CD4-positive, alpha-beta memory T cell (primary cell): ENCODE results near the gene NDC1. TPM values are rescaled to one million over a fixed set of nuclear protein-coding genes. Genes with fewer than 3 reads are reported as not detected.
"Not testable (repeated sequence)": the region's sequence is repeated elsewhere in the genome, so short reads cannot be mapped to it uniquely, and the experiment has no call there.

Experiments used
- CTCF ChIA-PET: fragments of 350-600 bp; sonication (Branson Sonifier 250); formaldehyde crosslinking; loops from one replicate; lab custom pipeline; 2021; ENCODE audit warnings: inconsistent platforms; ENCODE audit not compliant: partially characterized antibody; lab: Charles Lee
- POLR2A ChIA-PET: fragments of 350-600 bp; sonication (Branson Sonifier 250); formaldehyde crosslinking; loops from one replicate; lab custom pipeline; 2021; ENCODE audit not compliant: partially characterized antibody; lab: Charles Lee
- DNase-seq, 5 donors: peaks; one replicate each; pipeline versions ENCODE4 v3.0.0 to v3.0.0-alpha.2; 2020 to 2022; ENCODE audit warnings: mixed read lengths in 1 of 5
- H3K27ac ChIP-seq: one replicate; pipeline ENCODE4 v1.7.0; 2013; ENCODE audit warnings: low read depth, low read length
- H3K27me3 ChIP-seq: 2 replicates; pipeline ENCODE4 v1.7.0; 2013; ENCODE audit warnings: mild to moderate bottlenecking, low read length, moderate library complexity; ENCODE audit not compliant: insufficient read depth
- H3K36me3 ChIP-seq: 2 replicates; pipeline ENCODE4 v1.7.0; 2013; ENCODE audit warnings: mild to moderate bottlenecking, low read length, moderate library complexity; ENCODE audit not compliant: insufficient read depth
- H3K4me1 ChIP-seq: 2 replicates; pipeline ENCODE4 v1.7.0; 2013; ENCODE audit warnings: mild to moderate bottlenecking, low read length, moderate library complexity; ENCODE audit not compliant: insufficient read depth
- H3K4me3 ChIP-seq, 2 donors: one replicate each; pipeline ENCODE4 v1.7.0; 2013; ENCODE audit warnings: low read length in 2 of 2, mild to moderate bottlenecking in 1 of 2
- H3K9me3 ChIP-seq, 2 donors: one replicate each; pipeline ENCODE4 v1.7.0; 2013; ENCODE audit warnings: low read length in 2 of 2, control low read depth in 1 of 2; ENCODE audit not compliant: control insufficient read depth in 1 of 2
- H3K27ac Mint-ChIP-seq, 7 donors: one replicate each; pipeline ENCODE4 v1.8.0; 2020 to 2021; ENCODE audit warnings: mixed read lengths in 7 of 7, mild to moderate bottlenecking in 6 of 7, inconsistent platforms in 3 of 7, moderate library complexity in 3 of 7
- H3K27me3 Mint-ChIP-seq, 2 donors: one replicate each; pipeline ENCODE4 v1.8.0; 2020 to 2021; ENCODE audit warnings: mixed read lengths in 2 of 2
- H3K36me3 Mint-ChIP-seq, 2 donors: one replicate each; pipeline ENCODE4 v1.8.0; 2020 to 2021; ENCODE audit warnings: mixed read lengths in 2 of 2, inconsistent platforms in 1 of 2, mild to moderate bottlenecking in 1 of 2
- H3K4me1 Mint-ChIP-seq, 4 donors: one replicate each; pipeline ENCODE4 v1.8.0; 2020 to 2021; ENCODE audit warnings: mixed read lengths in 4 of 4, mild to moderate bottlenecking in 1 of 4
- H3K4me3 Mint-ChIP-seq, 8 donors: one replicate each; pipeline ENCODE4 v1.8.0; 2020 to 2021; ENCODE audit warnings: mixed read lengths in 8 of 8, mild to moderate bottlenecking in 7 of 8, moderate library complexity in 6 of 8, inconsistent platforms in 3 of 8
- H3K9me3 Mint-ChIP-seq, 8 donors: one replicate each; pipeline ENCODE4 v1.8.0; 2020 to 2021; ENCODE audit warnings: mixed read lengths in 8 of 8, mild to moderate bottlenecking in 5 of 8, inconsistent platforms in 3 of 8, moderate library complexity in 1 of 8
- intact Hi-C: fragments of 100-400 bp; cut with micrococcal nuclease; formaldehyde crosslinking; loops from one replicate; pipeline ENCODE4 v1.15.1; 2023
- polyA plus RNA-seq, 2 donors: library from polyadenylated mRNA; unstranded; fragments of 300-500 nt; fragmentation: Illumina TruSeq; gene quantifications; one replicate each; pipeline ENCODE4 v1.2.3, GENCODE V29; 2021
- total RNA-seq, 2 experiments: library from RNA; stranded (reverse); gene quantifications; one replicate each; pipeline ENCODE4 v1.2.3, GENCODE V29; 2021

Gene NDC1
- total RNA-seq (10 to 100 TPM; 10.9 to 11.0 TPM), polyA plus RNA-seq (1 to 10 TPM; 4.4 to 7.8 TPM)

- peak within 1 kb of the TSS; percentile 97 to 99 (median 98) for H3K27ac Mint-ChIP-seq
- Histone ChIP-seq H3K27ac (peak within 1 kb of the TSS; percentile 95), H3K4me1 (peaks cover 5% of the 10 kb centered on the region), H3K27me3 (no peaks in the 10 kb centered on the region), H3K4me3 (peak within 1 kb of the TSS; percentile 83 to 87), H3K36me3 (no peaks in the 10 kb centered on the region), H3K9me3 (peaks cover 0 to 3% of the 10 kb centered on the region in 2 donors)
- ChIA-PET POLR2A (interaction anchor here (1.0 to 2.1 kb wide), 9 partner anchors 10 to 568 kb away, joined by 3 to 18 read pairs (median 3); partner anchors contain the start of genes IFT25, LRRC42, SSBP3 and TCEANC2), CTCF (interaction anchor here (0.9 to 1.3 kb wide), 3 partner anchors 12 to 108 kb away, joined by 3 to 5 read pairs (median 3); partner anchors contain the start of genes IFT25 and LRRC42)
- intact Hi-C loops: loop anchor here (1.0 to 10.0 kb wide), 7 partner anchors 51 to 926 kb away; partner anchors contain the start of genes LRRC42, MAGOH, PARS2 and SSBP3
- peaks cover 15 to 38% (median 24%) of the 10 kb centered on the region in 4 donors for H3K4me1 Mint-ChIP-seq
- H3K9me3 Mint-ChIP-seq: peaks cover 0 to 10% (median 8%) of the 10 kb centered on the region in 8 donors
- peaks cover 0 to 14% of the 10 kb centered on the region in 2 donors for H3K36me3 Mint-ChIP-seq
- DNase-seq: peak; percentile 92 to 96 (median 93)
- peak within 1 kb of the TSS; percentile 91 to 99 (median 98) for H3K4me3 Mint-ChIP-seq
- H3K27me3 Mint-ChIP-seq: peaks cover 0 to 2% of the 10 kb centered on the region in 2 donors
These were observed at the start of gene NDC1 for GRCh38 chr1:53837924-53838653. NDC1 (minus strand) TSS chr1:53838296; CDS start chr1:53838261, 35 bp downstream.

GRCh38 chr1:53883600-53883999 lies 45.5 kb upstream of the NDC1 start:
- H3K27ac Mint-ChIP-seq, H3K27me3 Mint-ChIP-seq, H3K27me3 ChIP-seq, H3K36me3 ChIP-seq, H3K4me3 Mint-ChIP-seq, DNase-seq, H3K9me3 Mint-ChIP-seq, H3K4me3 ChIP-seq, POLR2A ChIA-PET, H3K27ac ChIP-seq, H3K9me3 ChIP-seq: not testable (repeated sequence)
- peaks cover 63 to 74% of the 10 kb centered on the region in 2 donors for H3K36me3 Mint-ChIP-seq
- H3K4me1 Mint-ChIP-seq: peaks cover 12 to 36% (median 29%) of the 10 kb centered on the region in 4 donors
- peaks cover 12% of the 10 kb centered on the region for H3K4me1 ChIP-seq
- intact Hi-C loops: loop anchor here (10.0 kb wide), 1 partner anchor 611 kb away; no protein-coding TSS in a partner anchor
- CTCF ChIA-PET: interaction anchor here (1.6 to 2.6 kb wide), 2 partner anchors 10 to 23 kb away, joined by 4 to 8 read pairs; partner anchors contain the start of gene DIO1

GRCh38 chr1:53881853-53882252 lies 43.8 kb upstream of the NDC1 start:
- H3K9me3 Mint-ChIP-seq, H3K4me3 ChIP-seq, H3K27ac ChIP-seq, H3K36me3 ChIP-seq, DNase-seq, POLR2A ChIA-PET, H3K9me3 ChIP-seq, H3K4me3 Mint-ChIP-seq, H3K27me3 ChIP-seq, H3K27me3 Mint-ChIP-seq, H3K4me1 ChIP-seq: not testable (repeated sequence)
- Mint-ChIP-seq H3K4me1 (peaks cover 7 to 20% (median 18%) of the 10 kb centered on the region in 4 donors), H3K36me3 (peaks cover 65 to 79% of the 10 kb centered on the region in 2 donors), H3K27ac (peak overlapping the region in 1 of 7 donors; percentile 44)
- intact Hi-C loops: loop anchor here (10.0 kb wide), 1 partner anchor 613 kb away; no protein-coding TSS in a partner anchor
- CTCF ChIA-PET: interaction anchor here (1.6 kb wide), 1 partner anchor 11 kb away, joined by 4 read pairs; the partner anchor contains the start of gene DIO1

- Mint-ChIP-seq H3K4me3 (no peak overlapping the region), H3K9me3 (peaks cover 0 to 2% (median 0%) of the 10 kb centered on the region in 8 donors), H3K27ac (no peak overlapping the region), H3K36me3 (peaks cover 68 to 78% of the 10 kb centered on the region in 2 donors), H3K4me1 (peaks cover 2 to 8% (median 3%) of the 10 kb centered on the region in 4 donors), H3K27me3 (no peaks in the 10 kb centered on the region)
- Histone ChIP-seq H3K27me3 (no peaks in the 10 kb centered on the region), H3K9me3 (no peaks in the 10 kb centered on the region), H3K27ac (no peak overlapping the region), H3K4me3 (no peak overlapping the region), H3K4me1 (no peaks in the 10 kb centered on the region), H3K36me3 (peaks cover 4% of the 10 kb centered on the region)
- CTCF ChIA-PET: interaction anchor here (1.0 to 2.9 kb wide), 13 partner anchors 8 to 202 kb away, joined by 3 to 33 read pairs (median 5); partner anchors contain the start of genes IFT25 and LRRC42
- intact Hi-C loops: loop anchor here (1.0 to 2.0 kb wide), 2 partner anchors 70 to 81 kb away; no protein-coding TSS in a partner anchor
- peak in 4 of 5 donors; percentile 14 to 26 (median 23) for DNase-seq
- POLR2A ChIA-PET: interaction anchor here (0.9 kb wide), 1 partner anchor 11 kb away, joined by 4 read pairs; the partner anchor contains the start of gene YIPF1
These were observed 40.5 kb upstream of the NDC1 start for GRCh38 chr1:53878492-53879105.

- H3K27me3 Mint-ChIP-seq, H3K27ac ChIP-seq, H3K9me3 ChIP-seq, CTCF ChIA-PET, intact Hi-C loops, H3K9me3 Mint-ChIP-seq, H3K27me3 ChIP-seq, H3K4me1 Mint-ChIP-seq, DNase-seq, H3K27ac Mint-ChIP-seq, H3K4me3 Mint-ChIP-seq, H3K4me3 ChIP-seq, H3K4me1 ChIP-seq: not testable (repeated sequence)
- H3K36me3 Mint-ChIP-seq: peaks cover 52 to 70% of the 10 kb centered on the region in 2 donors
- POLR2A ChIA-PET: interaction anchor here (1.1 kb wide), 1 partner anchor 15 kb away, joined by 4 read pairs; the partner anchor contains the start of gene YIPF1
- H3K36me3 ChIP-seq: peaks cover 16% of the 10 kb centered on the region
These were observed 37.1 kb upstream of the NDC1 start for GRCh38 chr1:53875150-53875549.

- Mint-ChIP-seq H3K27me3 (no peaks in the 10 kb centered on the region), H3K27ac (peak overlapping the region in 2 of 7 donors; percentile 4 to 42), H3K36me3 (peaks cover 51 to 68% of the 10 kb centered on the region in 2 donors), H3K4me1 (peaks cover 0 to 3% (median 1%) of the 10 kb centered on the region in 4 donors), H3K9me3 (no peaks in the 10 kb centered on the region), H3K4me3 (no peak overlapping the region)
- no peaks in the 10 kb centered on the region for H3K27me3 ChIP-seq
- CTCF ChIA-PET: interaction anchor here (0.6 to 6.3 kb wide), 6 partner anchors 12 to 88 kb away, joined by 3 to 40 read pairs (median 6); partner anchors contain the start of genes IFT25 and LRRC42
- no peak for DNase-seq
- POLR2A ChIA-PET: interaction anchor here (1.1 kb wide), 1 partner anchor 9 kb away, joined by 3 read pairs; no protein-coding TSS in a partner anchor
- no peaks in the 10 kb centered on the region for H3K9me3 ChIP-seq
- H3K4me3 ChIP-seq: no peak overlapping the region
- intact Hi-C loops: no loop called here
- H3K36me3 ChIP-seq: peaks cover 12% of the 10 kb centered on the region
- H3K4me1 ChIP-seq: no peaks in the 10 kb centered on the region
- no peak overlapping the region for H3K27ac ChIP-seq
These were observed 33.8 kb upstream of the NDC1 start for GRCh38 chr1:53871773-53872484.
